Heart right ventricle (tissue), 16 donors: Measurements from ENCODE around the gene MAML2. TPM values are rescaled to one million over a fixed set of nuclear protein-coding genes. Genes with fewer than 3 reads are reported as not detected.

Experiments
- ATAC-seq, 8 donors: fragments of 200-7000 bp; cut with Tn5 transposase; one replicate each; pipeline ENCODE4 v1.9.1; 2020; ENCODE audit warnings: mild to moderate bottlenecking in 8 of 8, moderate library complexity in 8 of 8, moderate number of reproducible peaks in 1 of 8
- DNase-seq, 2 donors: peaks; one replicate each; pipeline ENCODE4 v3.0.0-alpha.2; 2020
- H3K27ac ChIP-seq, 10 donors: fragments of 200-600 bp; sonication (generic) in 2 of 10; one replicate each; pipeline versions ENCODE4 v1.5.0 to v1.8.0; 2020 to 2022; ENCODE audit warnings: mild to moderate bottlenecking in 3 of 10
- H3K27me3 ChIP-seq, 7 donors: fragments of 200-600 bp; one replicate each; pipeline ENCODE4 v1.8.0; 2021 to 2022; ENCODE audit warnings: mild to moderate bottlenecking in 2 of 7
- H3K36me3 ChIP-seq, 9 donors: fragments of 200-600 bp; sonication (generic) in 1 of 9; one replicate each; pipeline versions ENCODE4 v1.5.0 to v1.8.0; 2020 to 2022; ENCODE audit warnings: mild to moderate bottlenecking in 2 of 9
- H3K4me1 ChIP-seq, 9 donors: fragments of 200-600 bp; sonication (generic) in 1 of 9; one replicate each; pipeline versions ENCODE4 v1.5.0 to v1.8.0; 2020 to 2022; ENCODE audit warnings: mild to moderate bottlenecking in 4 of 9
- H3K4me3 ChIP-seq, 10 donors: fragments of 200-600 bp; sonication (generic) in 2 of 10; one replicate each; pipeline versions ENCODE4 v1.5.0 to v1.8.0; 2020 to 2022; ENCODE audit warnings: mild to moderate bottlenecking in 7 of 10, moderate library complexity in 2 of 10
- H3K9me3 ChIP-seq, 11 donors: fragments of 200-600 bp in 10 of 11; sonication (generic) in 2 of 11; one replicate each; pipeline versions ENCODE4 v1.5.0 to v1.8.0; 2013 to 2022; ENCODE audit warnings: mild to moderate bottlenecking in 2 of 11, control low read depth in 1 of 11, moderate library complexity in 1 of 11
- WGBS, 2 donors: extraction: QIAGEN DNeasy Blood & Tissue Kit; methylation state at CpG; one replicate each; pipeline ENCODE4 v1.1.7; 2013; ENCODE audit warnings: inconsistent platforms in 1 of 2; 5-methylcytosine and 5-hydroxymethylcytosine counted together
- intact Hi-C, 10 donors: fragments of 100-400 bp; cut with DNase I; formaldehyde crosslinking; loops; one replicate each; pipeline versions ENCODE4 v1.11.1 to v1.14.2; 2022
- polyA plus RNA-seq, 2 donors: library from polyadenylated mRNA; stranded (reverse); fragments of 200-250 nt; gene quantifications; one replicate each; pipeline ENCODE4 v1.2.3, GENCODE V29; 2013
- total RNA-seq, 10 donors: library from RNA; stranded (reverse); fragmentation: NEBNext Ultra II Directional in 3 of 10; extraction: Animal tissue kit (Norgen Biotek cat#: 25700) in 3 of 10; gene quantifications; one replicate each; pipeline versions ENCODE4 v1.2.1 to v1.2.4, GENCODE V29; 2021 to 2023
- TF ChIP-seq, protein P1 (sequence below), 9 donors: fragments of 200-600 bp; sonication (generic) in 2 of 9; IDR thresholded peaks; one replicate each; pipeline versions ENCODE4 v1.5.0 to v1.8.0; 2021 to 2022; ENCODE audit warnings: antibody characterized with exemption in 9 of 9, mild to moderate bottlenecking in 5 of 9, moderate library complexity in 1 of 9
- donor health status: Arrhythmogenic right ventricular cardiomyopathy.
- donor health status: ischemic (EF 13 %, LVEDD 7.1; RV severe dilation, severe dysfunction).
- donor health status: healthy with polysubstance abuse.
- donor health status: DM: no; HTN: yes; CAD: no.
- donor health status: DM: no; HTN: no; CAD: no.
- donor health status: ischemic (EF 25% LVEDD 6.9; RV normal size, moderate dysfunction).
- donor health status: ischemic (EF 25% LVEDD 5.7; RV mildly dilated, moderate dysfunction).
- donor health status: healthy.
- donor health status: DM: yes; HTN: yes; CAD: no.
- donor health status: Ischemic cardiomyopathy.
- donor health status: ischemic (EF 35%, LVEDD 5.7; RV mildly dilated, moderate dysfunction).
- donor health status: nonischemic (EF 11% LVEDD 7.7; RV severe dilation, severe dysfunction).
- donor health status: DM: yes; HTN: yes; CAD: no.
- donor health status: PGD.
- donor health status: ischemic (EF 29% LVEDD 5.4; RV normal size, mild dysfunction).
- donor health status: nonischemic (EF 23%, LVEDD 6.1; RV moderate dilation, normal function).

The MAML2 gene
- total and polyA plus RNA-seq, 12 donors = 1.3 to 6.1 (median 4.1) TPM

DNA sequence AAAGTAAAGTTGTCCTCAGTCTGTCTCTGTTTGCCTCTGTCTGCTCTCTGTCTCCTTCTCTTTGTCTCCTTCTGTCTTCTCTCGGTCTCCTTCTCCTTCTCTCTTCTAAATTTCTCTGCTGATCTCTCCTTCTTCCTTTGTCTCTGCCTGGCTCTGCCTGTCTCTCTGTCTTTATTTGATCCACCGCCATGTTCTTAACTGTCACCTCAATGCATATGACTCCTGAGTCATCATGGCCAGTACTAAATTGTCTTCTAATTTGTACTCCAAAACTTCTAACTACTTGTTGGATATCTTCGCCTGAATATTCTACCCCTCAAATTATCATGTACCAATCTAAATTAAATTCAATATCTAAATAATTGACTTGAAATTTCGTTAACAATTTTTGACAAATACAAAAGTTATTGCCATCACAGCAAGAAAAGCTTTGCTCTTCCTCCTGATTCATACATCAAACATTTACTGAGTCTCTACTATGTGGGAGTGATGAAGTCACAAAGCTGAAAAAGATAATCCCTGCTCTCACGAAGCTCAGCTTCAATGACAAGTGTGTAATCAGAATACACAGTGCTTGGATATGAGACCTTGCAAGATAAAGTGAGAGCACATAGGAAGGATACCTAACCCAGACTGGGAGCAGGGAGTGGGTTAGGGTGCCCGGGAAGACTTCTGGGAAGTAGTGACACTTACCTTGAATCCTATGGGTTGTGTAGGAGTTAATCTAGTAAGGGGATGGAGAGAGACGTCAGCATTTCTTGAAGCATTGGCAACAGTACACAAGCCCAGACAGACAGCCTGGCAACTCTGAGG is 193.0 kb downstream of the MAML2 start:
- Histone ChIP-seq H3K27me3 (no peaks in the 10 kb centered on the region), H3K9me3 (no peaks in the 10 kb centered on the region), H3K4me3 (no peak overlapping the region), H3K27ac (peak overlapping the region in 1 of 10 donors; percentile 46), H3K36me3 (no peaks in the 10 kb centered on the region), H3K4me1 (peaks cover 4 to 21% (median 17%) of the 10 kb centered on the region in 9 donors)
- no peak for ATAC-seq
- DNase-seq = no peak
- 85 to 86% methylated on average over 7 of the region's 7 CpGs for WGBS, 2 donors
- intact Hi-C loops = loop anchor here in 3 of 10 donors (5.0 to 10.0 kb wide), 3 partner anchors 43 to 93 kb away; no protein-coding TSS in a partner anchor
- TF ChIP-seq, protein P1, sequence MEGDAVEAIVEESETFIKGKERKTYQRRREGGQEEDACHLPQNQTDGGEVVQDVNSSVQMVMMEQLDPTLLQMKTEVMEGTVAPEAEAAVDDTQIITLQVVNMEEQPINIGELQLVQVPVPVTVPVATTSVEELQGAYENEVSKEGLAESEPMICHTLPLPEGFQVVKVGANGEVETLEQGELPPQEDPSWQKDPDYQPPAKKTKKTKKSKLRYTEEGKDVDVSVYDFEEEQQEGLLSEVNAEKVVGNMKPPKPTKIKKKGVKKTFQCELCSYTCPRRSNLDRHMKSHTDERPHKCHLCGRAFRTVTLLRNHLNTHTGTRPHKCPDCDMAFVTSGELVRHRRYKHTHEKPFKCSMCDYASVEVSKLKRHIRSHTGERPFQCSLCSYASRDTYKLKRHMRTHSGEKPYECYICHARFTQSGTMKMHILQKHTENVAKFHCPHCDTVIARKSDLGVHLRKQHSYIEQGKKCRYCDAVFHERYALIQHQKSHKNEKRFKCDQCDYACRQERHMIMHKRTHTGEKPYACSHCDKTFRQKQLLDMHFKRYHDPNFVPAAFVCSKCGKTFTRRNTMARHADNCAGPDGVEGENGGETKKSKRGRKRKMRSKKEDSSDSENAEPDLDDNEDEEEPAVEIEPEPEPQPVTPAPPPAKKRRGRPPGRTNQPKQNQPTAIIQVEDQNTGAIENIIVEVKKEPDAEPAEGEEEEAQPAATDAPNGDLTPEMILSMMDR (IDR thresholded peaks at IDR 0.05) = no peak

- no peaks in the 10 kb centered on the region for H3K36me3 ChIP-seq
- no peaks in the 10 kb centered on the region for H3K27me3 ChIP-seq
- no peak for DNase-seq
- H3K9me3 ChIP-seq = no peaks in the 10 kb centered on the region
- H3K4me1 ChIP-seq = peaks cover 0 to 25% (median 14%) of the 10 kb centered on the region in 9 donors
- ATAC-seq = no peak
- H3K4me3 ChIP-seq = no peak overlapping the region
- 92 to 94% methylated on average over 6 of the region's 6 CpGs for WGBS, 2 donors
- TF ChIP-seq, protein P1 (IDR thresholded peaks at IDR 0.05) = no peak
- H3K27ac ChIP-seq = no peak overlapping the region
- intact Hi-C loops = loop anchor here in 1 of 10 donors (10.0 kb wide), 1 partner anchor 73 kb away; no protein-coding TSS in a partner anchor
Measured at GRCh38 chr11:96147906-96148486, 195.0 kb downstream of the MAML2 start.

DNA sequence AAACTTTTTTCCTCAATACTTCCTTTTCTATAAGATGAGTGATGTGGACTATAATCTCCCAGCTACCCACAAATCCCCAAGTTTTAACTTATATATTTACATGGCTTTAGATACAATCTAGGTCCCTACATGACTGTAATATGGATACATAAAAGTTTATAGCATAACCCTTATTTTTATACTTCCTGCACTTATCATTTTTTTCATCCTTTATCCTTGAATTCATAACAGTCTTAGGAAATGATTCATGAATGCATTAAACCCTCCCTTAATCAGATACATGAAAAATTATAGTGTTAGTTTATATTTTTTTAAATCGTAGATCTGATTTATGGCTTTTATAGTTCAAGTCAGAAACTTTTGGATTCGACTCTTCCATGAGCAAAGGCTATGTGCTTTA is 195.8 kb downstream of the MAML2 start:
- Histone ChIP-seq H3K27ac (no peak overlapping the region), H3K9me3 (no peaks in the 10 kb centered on the region), H3K36me3 (no peaks in the 10 kb centered on the region), H3K27me3 (no peaks in the 10 kb centered on the region), H3K4me1 (peaks cover 0 to 33% (median 22%) of the 10 kb centered on the region in 9 donors), H3K4me3 (no peak overlapping the region)
- ATAC-seq = no peak
- TF ChIP-seq, protein P1 (IDR thresholded peaks at IDR 0.05) = no peak
- intact Hi-C loops = loop anchor here in 1 of 10 donors (10.0 kb wide), 1 partner anchor 72 kb away; no protein-coding TSS in a partner anchor
- no peak for DNase-seq
- 90 to 92% methylated on average over 2 of the region's 2 CpGs for WGBS, 2 donors

GRCh38 chr11:96146765-96147164 is 196.2 kb downstream of the MAML2 start:
- Histone ChIP-seq H3K9me3 (no peaks in the 10 kb centered on the region), H3K4me3 (no peak overlapping the region), H3K27me3 (no peaks in the 10 kb centered on the region), H3K27ac (no peak overlapping the region), H3K4me1 (peaks cover 0 to 34% (median 25%) of the 10 kb centered on the region in 9 donors), H3K36me3 (no peaks in the 10 kb centered on the region)
- ATAC-seq = no peak
- intact Hi-C loops = loop anchor here in 1 of 10 donors (10.0 kb wide), 1 partner anchor 72 kb away; no protein-coding TSS in a partner anchor
- TF ChIP-seq, protein P1 (IDR thresholded peaks at IDR 0.05) = no peak
- DNase-seq = no peak
